GM18505 (cell line): ENCODE results near the gene PLOD3.

Source experiments
- ATAC-seq: cut with Tn5 transposase; IDR thresholded peaks from one replicate; pipeline ENCODE4 v1.9.1; 2021; ENCODE audit not compliant: unreplicated experiment
- POLR2A ChIP-seq: IDR thresholded peaks from 4 replicates; pipeline ENCODE4 v1.6.1; 2011; ENCODE audit warnings: borderline replicate concordance; ENCODE audit not compliant: insufficient read depth, insufficient read length; ENCODE audit errors: extremely low read depth

The PLOD3 gene

DNA sequence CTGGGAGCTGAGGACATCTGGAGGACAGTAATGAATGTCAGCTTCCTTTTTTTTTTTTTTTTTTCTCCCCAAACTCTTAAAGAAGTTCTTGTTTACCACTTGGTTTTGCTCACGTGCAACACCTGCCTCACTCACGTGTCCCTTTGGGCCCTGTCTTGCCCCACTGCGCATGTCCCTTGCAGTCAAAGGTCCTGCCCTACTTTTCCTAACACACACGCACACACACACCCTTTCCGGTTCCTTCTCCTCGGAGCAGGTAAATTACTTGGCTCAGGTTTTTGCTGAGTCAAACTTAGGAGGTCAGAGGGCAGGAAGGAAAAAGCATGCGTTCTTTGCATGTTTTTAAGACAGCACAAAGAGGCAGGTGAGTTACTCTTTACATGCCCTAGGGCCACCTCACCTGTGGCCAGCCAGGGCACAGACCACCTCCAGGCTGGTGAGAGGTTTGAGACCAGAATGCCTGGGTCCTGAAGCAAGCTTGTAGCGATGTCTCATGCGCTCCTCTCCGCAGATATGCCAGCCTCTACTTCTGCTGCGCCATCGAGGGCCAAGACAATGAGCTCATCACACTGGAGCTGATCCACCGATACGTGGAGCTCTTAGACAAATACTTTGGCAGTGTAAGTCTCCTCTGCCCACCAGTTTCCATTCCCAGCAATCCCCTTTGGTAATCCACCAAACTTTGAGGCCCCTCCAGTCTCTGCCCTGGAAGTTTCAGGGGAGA lies 60.4 kb downstream of the PLOD3 start:
- TF ChIP-seq POLR2A = no peak
- no peak for ATAC-seq

DNA sequence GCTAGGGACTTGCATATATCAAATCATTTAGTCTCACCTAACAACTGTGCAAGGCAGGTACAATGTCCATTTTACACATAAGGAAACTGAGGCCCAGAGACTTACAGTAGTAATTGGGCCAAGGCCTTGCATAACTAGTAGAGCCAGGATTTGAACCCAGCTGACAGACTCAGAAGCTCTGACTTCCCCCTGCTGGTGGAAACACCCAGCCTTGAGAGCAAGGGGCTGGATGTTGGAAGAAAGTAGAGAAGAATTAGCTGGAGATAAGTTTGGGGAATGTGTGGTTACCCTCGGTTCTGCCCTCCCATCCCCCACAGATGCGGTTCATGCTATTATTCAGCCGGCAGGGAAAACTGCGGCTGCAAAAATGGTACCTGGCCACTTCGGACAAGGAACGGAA lies 61.1 kb downstream of the PLOD3 start:
- ATAC-seq = no peak
- TF ChIP-seq POLR2A = no peak
